GM18498 (cell line): ENCODE data around the gene FGF1.

Experiments
- ATAC-seq: cut with Tn5 transposase; IDR thresholded peaks from one replicate; pipeline ENCODE4 v1.9.1; 2021; ENCODE audit warnings: mild to moderate bottlenecking, moderate library complexity; ENCODE audit not compliant: unreplicated experiment

FGF1 gene

DNA sequence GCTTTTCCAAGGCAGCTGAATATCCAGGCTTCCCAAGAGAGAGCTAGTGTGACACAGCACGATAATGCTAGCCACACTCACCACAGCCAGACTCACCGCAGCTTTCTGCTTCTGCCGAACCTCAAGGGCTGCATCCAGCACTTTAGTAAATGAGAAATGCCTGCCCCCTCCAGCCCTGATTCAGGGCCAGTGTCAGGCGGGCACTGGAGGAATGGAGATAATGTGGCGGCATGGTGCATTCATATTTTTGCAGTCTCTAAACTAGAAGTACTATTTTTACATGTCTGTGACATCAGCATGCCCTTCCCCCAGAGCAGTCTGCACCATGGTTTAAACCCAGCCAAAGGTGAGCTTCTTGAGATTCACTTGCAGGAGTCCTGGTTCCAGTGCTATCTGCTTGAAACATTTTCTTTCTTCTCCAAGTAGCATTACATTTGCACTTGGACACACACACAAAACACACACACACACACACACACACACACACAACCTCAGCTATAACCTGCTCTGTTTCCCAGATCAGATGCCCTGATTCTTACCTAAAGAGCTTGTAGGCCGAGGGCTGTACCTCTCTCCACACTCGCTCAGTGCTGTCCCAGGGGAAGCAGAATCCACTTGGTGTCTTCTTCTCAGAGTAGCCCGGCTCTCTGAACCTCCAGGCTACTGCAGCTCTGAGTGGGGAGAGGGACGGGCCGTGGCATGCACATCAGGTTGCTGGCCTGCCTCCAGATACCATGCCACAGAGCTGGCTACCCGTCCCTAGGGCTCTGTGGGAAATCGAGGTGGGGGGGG lies at the start of gene FGF1:
TSS of gene FGF1 (minus strand) at position 673 of the 792 bp plus-strand sequence. CDS start 71,963 bp downstream, outside the sequence.
- no peak for ATAC-seq

DNA sequence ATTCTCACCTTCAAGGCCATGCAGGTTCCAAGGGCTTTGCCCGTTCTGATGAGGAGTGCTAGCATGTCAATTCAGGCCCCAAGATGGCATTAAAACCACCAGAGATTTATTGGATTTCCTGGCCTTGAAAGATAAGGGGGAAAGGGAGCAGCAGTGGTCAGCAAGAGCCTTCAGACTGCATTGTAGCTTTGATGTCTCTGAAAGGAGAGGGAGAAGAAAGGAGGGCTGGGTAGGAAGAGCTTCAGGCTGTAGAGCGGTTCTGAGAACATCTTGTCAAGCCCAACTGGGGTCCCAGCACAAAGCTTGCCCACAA lies 41.8 kb upstream of the FGF1 start:
- ATAC-seq, result no peak

DNA sequence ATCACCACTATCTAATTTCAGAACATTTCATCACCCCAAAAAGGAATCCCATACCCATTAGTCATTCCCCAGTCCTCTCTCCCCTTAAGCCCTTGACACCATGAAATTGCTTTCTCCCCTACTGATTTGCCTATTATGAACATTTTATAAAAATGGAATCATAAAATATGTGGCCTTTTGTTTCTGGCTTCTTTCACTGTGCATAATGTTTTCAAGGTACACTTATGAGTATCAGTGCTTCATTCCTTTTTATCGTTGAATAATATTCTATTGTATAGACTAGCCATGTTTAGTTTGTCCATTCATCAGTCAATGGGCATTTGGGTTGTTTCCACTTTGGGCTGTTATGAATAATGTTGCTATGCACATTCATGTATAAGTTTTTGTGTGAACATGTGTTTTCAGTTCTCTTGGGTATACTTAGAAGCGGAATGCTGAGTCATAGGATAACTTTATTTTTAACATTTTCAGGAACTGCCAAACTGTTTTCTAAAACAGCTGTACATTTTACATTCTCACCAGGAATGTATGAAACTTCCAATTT lies 40.4 kb upstream of the FGF1 start:
- no peak for ATAC-seq

DNA sequence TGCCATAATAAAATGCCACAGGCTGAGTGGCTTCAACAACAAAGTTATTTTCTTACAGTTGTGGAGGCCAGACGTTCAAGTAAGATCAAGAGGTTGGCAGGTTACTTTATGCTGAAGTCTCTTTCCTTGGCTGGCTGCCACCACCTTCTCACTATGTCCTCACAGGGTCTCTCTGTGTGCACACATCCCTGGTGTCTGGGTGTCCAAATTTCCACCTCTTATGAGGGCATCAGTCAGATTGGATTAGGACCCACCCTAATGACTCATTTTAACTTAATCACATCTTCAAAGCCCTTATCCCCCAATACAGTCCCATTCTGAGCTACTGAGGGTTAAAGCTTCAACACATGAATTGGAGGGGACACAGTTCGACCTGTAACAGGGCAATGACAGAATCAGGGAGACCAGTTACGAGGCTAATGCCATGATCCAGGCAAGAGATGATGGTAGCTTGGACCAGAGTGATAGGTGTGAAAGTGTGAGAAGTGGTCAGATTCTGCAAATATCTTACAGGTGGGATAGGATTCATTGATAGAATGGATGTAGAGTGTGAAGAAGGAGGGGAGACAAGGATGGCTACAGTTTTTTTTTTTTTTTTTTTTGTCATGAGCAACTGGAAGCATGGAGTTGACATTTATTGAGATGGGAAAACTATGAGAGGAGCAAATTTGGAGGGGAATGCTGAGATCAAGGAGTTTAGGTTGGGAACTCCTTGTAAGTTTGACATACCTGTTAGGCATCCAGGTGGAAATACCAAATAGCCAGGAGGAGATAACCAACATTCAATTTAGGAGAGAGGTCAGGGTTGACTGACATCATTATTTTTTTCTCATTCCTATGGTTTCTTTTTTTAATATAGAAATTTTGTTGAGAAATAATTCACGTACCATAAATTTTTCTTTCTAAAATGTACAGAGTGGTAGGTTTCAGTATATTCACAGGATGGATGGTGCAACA lies 39.6 kb upstream of the FGF1 start:
- ATAC-seq, result no peak

DNA sequence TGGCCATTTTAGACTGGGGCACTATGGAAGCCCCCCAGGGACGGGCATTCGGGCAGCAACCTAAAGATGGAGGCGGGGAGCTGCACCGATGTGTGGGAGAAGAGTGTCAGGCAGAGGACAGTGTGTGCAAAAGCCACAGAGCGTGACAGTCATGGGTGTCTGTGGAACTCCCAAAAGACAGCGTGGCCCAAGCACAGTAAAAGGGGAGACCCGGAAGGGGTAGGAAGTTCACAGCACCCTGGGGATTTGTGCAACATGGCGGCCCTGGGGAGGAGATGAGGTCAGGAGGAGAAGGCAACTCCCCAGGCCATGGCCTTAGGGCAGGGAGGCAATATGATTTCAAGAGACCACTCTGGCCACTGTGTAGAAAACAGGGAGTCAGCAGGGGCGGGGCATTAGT lies 38.9 kb upstream of the FGF1 start:
- ATAC-seq, result no peak

DNA sequence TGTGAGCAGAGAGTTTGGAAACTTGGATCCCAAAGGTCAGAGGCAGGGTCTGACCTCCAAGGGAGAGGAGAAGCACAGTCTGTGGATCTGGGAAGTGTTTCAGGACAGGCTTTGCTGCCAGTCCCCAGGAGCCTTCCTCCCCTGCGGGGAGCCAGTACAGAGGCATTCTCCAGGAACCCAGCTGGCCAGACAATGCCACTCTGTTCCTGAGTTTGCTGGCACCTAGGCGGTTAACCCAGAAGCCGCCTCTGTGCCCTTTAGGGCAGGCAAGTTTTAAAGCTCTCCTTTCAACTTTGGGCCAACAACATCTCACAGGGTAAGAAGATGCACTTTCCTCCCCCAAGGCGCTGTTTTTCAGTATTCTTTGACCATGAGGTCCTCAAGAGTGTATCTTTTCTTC lies 37.0 kb upstream of the FGF1 start:
- no peak for ATAC-seq

DNA sequence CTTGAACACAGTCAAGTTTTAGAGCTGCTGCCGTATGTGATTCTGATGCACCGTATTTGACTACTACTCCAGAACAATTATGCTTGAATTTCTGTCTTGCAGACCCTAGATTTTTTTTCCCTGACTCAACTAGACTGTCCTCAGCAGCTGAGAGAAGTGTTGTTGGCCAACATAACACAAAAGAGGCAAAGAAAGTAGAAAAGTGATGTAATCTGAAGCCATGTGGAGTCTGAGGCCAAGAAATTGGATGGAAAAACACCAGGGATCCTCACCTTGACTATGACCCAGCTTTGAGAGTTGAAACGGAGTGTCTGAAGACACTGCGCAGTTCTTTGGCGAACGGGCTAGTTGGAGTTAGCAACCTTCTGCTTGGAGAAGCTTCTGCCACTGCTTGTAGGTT lies 36.3 kb upstream of the FGF1 start:
- no peak for ATAC-seq

DNA sequence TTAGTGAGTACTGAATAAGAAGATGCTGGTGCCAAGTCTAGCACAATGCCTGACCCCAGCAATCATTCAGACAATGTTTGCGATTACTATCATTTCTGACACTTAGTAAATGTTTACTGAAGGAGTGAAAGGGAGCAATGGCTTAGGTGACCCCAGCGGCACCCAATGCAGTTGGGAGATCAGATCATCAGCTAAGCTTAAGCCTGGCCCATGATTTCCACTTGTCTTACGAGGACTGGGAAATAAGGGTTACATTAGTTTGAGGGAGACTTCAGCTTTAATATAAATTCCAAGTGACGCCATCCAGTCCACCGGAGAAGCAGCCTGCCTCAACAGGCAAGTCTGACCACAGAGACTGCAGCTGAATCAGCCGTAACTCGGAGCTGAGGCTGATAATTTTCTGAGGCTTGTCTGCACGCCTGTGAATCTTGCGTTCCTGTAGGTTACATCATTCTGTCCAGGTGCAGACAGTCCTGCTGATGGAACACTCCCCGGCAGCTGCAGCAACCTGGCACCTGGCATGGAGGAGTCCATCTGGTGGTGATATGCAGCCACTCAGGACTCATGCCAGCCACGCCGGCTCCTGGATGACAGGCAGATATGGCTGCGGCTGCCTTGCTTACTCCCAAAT lies 34.9 kb upstream of the FGF1 start:
- no peak for ATAC-seq

DNA sequence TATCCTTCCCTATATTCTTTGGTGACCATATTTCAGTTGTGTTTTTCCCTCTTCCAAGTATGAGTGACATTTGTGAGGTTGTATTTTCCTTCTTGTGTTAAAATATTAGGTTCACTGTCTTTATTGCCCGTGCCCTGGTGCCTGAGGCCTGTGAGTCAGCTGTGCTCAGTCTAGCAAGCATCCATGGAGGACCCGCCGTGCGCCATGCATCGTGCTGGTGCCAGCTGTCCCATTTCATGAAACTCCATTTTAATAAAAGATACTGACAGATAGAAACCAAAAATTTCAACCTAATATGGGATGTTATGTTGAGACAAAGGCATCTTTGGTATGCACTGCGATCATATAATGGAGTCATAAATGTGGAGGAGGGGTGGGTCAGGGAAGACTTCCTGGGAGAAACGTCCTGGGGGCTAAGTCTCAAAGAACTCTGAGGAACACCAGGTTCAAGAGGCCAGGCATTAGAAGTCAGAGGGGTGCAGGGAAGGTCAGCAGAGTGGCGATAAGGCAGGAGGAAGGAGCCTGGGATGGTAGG lies 34.0 kb upstream of the FGF1 start:
- ATAC-seq, result no peak

DNA sequence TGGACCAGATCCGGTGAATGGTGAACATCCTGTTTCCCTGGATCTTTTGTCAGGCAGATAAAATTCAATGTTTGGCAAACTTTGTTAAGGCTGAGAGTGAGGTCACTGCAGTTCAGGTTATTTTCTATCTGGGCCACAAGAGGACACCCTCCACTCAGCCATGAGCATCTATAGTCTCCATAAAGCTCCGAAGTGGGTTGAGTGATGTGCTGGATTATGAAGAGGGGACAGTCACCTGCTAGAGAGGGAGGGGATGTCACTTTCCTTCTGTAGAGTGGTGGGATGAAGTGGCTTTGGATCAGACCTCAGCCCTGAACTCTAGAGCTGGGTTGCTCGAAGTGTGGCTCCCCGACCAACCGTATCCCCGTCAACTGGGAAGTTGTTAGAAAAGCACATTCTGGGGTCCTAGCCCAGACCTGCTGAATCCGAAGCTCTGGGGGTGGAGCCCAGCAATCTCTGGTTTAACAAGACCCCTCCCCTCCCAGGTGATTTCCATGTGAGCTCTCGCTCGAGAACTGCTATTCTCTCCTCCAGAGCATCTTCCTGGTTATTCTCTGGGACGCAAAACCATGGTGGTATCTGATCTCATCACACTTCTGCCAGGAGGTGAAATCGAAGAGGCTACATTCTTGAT lies 31.8 kb upstream of the FGF1 start:
- no peak for ATAC-seq

DNA sequence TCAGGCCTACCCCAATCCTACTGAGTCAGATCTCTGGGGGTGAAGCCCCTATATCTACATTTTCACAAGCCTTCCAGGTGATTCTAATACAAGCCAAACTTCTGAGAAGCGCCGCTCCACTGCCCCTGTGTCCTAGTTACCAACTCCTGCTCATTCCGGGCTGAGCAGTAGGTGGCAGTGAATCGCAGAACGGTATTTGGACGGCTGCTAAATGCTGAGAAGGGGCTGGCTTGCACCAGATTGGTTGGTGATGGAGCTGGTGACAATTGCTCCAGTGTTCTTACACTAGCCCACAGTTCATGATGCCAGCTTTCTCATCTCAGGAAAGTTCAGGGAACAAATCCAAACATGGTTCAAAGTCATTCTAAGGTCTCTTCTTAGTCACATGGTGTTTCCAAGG lies 31.1 kb upstream of the FGF1 start:
- ATAC-seq, result peak; percentile 61

DNA sequence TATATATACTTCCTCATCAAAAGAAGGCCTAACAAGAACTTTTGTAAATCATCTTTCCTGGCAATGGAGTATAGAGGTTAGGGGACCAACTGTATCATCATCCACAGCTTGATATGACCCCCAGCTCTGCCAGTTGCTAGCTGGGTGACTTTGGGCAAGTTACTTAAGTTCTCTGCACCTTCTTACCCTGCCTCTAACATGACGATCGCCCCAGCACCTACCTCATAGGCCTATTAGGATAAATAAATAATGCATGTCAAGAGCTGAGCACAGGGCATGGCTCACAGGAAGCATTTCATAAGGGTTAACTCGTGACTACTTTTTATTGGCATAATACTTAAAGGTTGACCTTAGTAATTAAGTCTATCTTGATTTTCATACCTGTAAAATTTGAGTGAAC lies 29.4 kb upstream of the FGF1 start:
- no peak for ATAC-seq

DNA sequence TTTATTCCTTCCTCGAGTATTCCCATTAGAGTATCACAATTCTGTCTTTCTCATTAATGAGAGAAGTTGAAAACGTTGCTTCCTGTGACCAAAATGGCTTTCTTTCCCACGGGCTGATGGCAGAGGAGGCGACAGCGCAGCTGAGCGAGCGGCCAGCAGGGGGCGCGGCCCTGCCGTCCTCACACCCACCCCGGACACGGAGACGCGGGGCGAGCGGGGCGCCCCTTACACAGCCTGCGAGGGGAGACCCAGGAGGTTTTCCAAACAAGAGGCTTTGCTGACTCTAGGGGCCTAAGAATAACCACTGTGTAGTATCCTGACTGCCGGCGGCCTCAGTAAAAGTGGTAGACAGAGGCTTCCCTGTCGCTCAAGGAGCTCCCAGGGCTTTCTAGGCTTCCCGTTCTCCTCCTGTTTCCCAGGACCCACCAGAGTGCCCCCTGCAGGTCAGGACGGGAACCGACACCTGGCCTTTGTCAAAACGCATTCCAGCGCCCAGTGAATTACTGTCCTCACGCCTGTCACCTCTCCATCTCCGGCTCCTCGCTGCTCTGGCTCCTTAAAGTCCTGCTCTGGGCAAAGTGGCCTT lies 27.3 kb upstream of the FGF1 start:
- ATAC-seq, result peak; percentile 98

DNA sequence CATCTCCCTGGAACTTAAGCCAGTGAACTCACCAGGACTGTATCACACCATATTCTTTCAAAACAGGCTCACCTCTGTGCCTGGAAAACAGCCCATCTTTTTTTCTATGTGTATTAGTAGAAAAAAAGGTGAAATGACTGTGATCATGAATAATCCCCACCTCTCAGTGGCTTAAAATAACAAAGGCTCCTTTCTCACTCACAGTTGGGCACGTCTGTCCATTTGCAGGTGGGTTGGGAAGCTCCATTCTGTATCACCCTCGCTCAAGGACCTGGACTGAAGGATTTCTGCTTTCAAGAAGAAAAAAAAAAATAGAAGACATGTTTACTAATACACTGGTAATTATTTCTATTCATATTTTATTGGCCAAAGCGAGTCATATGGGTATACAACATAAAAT lies 17.3 kb upstream of the FGF1 start:
- ATAC-seq, result no peak

DNA sequence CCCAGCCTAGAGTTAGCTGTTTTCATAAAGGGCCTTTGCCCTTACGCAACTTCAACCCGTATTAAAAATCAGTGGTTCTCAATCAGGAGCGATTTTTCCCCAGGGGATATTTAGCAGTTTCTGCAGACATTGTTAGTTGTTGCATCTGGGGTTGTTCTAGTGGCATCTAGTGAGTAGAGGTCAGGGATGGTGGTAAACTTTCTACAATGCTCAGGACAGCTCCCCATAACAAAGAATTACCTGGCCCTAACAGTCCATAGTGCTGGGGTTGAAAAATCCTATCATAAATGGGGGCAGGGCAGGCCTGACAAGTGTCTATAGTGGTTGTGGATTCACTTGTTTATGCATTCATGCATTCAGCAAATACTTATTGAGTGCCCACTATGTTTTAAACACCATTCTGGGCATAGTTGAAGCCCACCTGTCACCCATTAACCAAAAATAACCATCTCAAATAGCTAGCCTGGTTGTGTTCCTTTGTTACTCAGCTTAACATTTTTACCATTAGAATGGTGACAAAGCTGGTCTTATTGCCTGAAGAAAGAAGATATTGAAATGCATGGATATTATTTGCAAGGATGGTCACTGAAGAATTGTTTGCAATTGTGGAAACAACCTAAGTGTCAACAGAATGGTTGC lies 15.9 kb upstream of the FGF1 start:
- no peak for ATAC-seq

DNA sequence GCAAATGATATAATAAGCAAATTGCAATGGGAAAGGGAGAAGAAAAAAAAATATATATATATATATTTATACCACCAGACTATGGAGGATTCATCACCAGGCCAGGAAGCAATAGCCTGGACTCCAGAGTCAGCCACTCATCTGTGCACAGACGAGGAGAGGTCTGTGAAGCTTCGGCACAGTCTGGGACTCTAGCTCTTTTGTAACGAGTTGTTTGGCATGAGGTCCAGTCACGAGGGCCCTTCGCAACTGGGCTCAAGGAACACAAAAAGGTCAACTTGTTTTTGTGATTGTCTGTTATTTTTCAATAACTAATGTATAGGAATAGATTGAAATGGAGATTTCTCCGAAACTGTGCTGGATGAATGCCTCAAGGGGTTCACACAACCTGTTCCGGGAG lies 14.7 kb upstream of the FGF1 start:
- ATAC-seq, result no peak

DNA sequence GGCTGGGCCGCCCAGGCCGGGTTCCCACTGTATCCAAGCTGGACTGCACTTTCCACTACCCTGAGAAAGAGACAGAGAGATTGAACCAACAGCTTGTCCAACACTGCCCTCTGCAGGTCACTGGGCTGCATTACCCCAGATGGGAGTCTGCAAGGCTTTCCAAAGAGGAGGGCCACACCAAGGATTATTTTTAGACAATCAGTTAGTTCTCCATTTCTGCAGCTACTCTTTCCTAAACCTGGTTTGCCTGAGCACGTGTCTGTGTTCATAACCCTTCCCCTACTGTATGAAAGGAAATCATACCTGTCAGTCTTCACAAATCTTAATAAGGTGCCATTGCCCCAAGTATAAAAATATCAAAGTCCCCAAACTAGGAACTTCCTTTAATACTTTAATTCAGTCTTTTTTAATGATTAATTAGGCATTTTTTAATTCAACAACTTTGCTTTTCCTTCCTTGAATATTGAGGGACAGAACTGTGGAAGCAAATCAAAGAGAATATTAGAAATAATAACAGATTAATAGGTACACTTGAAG lies 13.4 kb upstream of the FGF1 start:
- peak; percentile 79 for ATAC-seq

DNA sequence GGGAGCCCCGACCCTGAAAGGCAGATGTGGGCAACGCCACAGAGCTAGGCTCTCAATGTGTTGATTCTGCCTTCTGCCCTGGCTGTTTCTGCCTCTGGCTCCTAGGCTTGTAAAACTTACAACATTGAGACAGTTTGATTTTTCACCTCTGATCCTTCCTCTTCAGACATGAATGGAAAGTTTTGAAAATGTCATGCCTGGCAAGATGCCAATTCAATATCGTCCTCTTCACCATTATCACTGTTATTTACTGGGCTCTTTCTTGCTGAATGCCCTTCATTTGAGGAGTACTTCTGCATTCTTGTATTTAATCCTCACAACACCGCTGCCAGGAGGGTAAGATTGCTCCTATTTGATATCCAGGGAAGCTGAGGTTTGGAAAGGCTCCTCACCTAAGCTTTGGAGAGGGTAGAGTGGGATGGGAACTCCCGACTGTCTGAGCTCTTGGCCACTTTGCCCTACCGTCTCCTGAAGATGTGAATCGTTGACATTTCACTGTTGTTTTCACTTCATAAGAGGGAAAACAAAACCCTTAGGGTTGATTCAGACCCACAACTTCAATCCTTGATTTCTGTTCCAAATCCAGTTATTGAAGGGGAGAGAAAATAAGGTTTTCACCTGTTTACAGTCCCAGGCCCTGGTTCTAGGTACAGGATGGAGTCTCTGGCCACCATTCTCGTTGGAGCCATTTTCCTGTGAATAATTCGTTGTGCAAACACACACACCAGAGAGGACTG lies 12.7 kb upstream of the FGF1 start:
- ATAC-seq, result no peak
